Activated CD8-positive, alpha-beta memory T cell treated with anti-CD3 and anti-CD28 coated beads for 48 hours (primary cell): Measurements from ENCODE around the gene SNX11.

Source experiments
- DNase-seq, 3 experiments: peaks; one replicate each; pipeline ENCODE4 v3.0.0-alpha.2; 2020; ENCODE audit warnings: low read depth in 2 of 3, low spot score in 2 of 3

SNX11 gene

DNA sequence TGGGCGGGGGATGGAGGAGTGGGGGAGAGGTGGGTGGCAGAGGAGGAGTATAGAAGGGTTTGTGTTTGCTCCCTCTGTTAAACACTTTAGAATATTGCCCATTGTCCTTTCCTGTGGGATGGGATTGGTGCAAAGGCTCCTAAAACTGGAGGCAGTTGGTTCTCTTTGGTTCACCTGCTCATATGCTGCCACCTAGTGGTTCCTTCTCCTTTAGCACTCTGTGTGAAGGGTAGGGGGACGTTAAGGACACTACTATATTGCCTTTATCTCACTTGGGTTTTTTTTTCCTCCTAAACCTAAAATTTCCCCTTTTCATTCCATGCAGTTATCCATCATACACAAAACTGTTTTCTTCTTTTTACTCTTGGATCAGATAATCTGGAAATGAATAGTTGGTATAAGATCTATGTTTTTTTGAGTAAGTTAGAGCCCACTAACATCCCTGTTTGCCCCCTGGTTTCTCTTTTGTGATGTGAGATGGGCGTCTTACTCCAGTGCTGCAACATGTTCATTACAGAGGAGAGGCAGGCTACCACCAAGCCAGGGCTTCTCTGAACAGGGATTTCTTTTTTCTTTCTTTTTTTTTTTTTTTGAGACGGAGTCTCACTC is 23.8 kb downstream of the SNX11 start:
- no peak for DNase-seq

- no peak for DNase-seq
Observed at GRCh38 chr17:48132385-48132784, 24.8 kb downstream of the SNX11 start.

GRCh38 chr17:48134912-48135480 is 27.4 kb downstream of the SNX11 start:
- DNase-seq = no peak

GRCh38 chr17:48137656-48138055 is 30.1 kb downstream of the SNX11 start:
- DNase-seq = no peak

GRCh38 chr17:48139944-48140343 is 32.4 kb downstream of the SNX11 start:
- DNase-seq = no peak

DNA sequence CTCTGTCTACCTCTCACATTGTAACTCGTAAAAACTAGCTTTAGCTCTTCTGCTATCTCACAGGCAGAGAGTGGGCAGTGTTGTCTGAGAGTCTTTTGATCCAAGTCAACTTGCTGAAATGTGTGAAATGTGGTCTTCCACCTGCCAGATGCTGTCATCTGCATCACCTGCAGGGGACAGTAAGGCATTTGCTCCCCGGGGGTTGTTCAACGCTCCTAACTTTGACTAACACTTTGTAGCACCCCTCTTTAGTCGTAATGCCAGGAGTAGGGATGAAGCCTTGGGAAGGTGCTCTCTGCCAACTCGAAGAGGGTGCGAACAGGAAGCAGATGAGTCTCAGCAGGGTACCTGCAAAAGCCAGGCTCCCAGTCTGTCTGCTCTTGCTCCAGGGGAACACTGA is 36.1 kb downstream of the SNX11 start:
- no peak for DNase-seq

- no peak for DNase-seq
Observed at GRCh38 chr17:48144231-48144630, 36.7 kb downstream of the SNX11 start.

DNA sequence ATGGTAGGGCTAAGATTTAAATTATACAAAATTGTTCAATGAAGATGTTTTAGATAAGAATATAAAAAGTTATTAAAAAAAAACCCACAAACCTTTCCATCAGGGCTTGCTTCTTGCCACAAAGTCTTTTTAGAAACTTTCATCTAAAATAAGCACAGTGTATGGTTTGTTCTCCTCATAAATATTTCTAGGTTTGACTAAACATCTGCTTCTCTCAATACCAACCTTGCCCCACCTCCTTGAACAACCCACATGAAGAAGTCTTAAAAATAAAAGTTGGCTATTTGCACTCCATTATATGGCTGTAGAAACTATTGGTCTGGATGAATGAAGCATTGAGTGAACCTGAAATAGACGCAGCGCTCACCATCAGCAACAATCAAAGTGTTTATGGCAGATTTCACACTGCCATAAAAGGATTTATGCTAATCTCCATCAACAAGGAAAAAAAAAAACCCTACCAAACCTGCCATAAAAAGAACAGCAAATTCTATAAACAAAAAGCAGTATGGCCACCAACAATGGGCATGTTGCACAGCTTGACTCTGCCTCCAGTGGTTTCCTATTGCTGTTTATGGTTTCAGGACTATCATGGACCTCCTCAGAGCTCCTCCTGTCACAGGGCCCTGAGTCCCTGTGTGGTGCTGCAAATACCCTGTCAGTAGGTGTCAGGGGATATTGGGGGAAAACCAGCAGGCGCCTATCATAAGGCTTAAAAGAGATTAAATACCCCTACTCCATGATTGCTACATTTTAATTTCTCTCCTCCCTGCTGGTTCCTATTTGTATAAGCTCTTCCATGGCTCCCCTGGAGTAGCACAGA is 37.6 kb downstream of the SNX11 start:
- DNase-seq = no peak

DNA sequence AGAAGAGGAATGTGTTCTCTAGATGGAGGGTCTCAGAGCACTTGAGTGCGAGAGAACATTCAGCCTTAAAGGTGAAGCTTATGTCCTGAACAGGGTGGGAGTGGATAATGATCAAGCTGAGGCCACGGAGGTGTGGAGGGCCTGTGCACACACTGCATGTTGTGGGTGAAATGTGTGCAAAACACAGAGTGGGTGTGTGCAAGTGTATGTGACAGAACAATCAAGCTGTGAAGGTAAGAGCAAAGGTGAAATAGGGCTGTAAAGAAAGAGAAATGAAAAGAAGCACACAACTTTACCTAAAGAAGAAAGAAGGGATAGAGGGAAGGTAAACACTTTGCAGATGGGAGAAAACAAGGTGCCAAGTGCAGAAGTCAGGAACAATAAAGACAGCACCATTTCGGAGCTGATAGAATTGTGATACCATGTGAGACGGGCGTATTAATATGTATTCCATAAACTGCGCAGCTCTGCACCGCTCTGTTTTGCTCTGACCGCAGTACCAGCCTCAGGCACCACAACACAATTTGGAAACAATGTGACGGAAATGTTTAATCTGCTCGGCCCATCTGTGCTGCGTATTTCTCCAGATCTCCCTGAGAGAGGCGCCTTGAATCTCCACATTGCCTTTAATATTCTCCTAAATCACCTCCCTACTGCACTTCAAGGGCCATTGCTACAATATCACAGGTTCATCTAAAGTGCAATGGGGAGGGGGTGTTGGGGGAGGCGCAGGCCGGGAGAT is 40.6 kb downstream of the SNX11 start:
- DNase-seq = no peak

- no peak for DNase-seq
Observed at GRCh38 chr17:48148854-48149786, 41.6 kb downstream of the SNX11 start.

GRCh38 chr17:48149787-48150463 is 42.4 kb downstream of the SNX11 start:
- no peak for DNase-seq

DNA sequence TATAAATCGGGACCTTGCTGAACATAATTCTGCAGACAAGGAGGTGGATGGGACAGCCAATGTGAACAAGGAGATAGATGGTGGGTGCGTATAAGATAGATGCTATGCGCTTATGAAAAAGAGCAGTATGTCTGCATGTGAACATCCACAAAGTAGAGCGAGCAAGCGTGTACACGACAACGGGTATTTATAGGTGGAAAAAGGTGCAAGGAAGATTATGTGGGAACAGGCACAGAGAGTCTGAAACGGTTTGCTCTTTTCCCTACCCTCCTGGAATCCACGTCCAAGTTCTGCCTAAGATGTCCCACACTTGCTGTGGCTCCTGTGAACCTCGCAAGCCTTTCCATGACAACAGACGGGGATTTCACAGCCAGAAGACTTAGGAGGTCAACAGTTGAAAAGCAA is 43.0 kb downstream of the SNX11 start:
- DNase-seq = no peak

- no peak for DNase-seq
Observed at GRCh38 chr17:48151220-48151619, 43.7 kb downstream of the SNX11 start.

DNA sequence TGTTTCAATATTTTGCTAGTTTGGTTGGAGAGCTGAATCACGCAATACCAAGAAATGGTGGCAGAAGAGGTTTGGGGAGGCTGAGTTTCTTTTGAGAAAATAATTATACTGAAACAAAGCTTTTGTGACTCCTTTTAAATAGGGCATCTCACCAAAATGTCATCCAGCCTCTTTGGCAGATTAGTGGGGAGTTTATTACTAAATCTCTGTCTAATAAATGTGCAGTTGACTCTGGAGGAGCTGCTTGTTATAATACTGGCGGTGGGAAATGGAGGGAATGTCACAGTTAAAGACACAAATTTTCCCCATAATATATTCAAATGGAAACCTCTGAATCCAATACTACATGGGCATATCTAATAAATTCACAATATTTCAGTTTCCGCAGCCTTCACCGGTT is 44.7 kb downstream of the SNX11 start:
- no peak for DNase-seq

- no peak for DNase-seq
Observed at GRCh38 chr17:48153691-48154358, 46.3 kb downstream of the SNX11 start.

DNA sequence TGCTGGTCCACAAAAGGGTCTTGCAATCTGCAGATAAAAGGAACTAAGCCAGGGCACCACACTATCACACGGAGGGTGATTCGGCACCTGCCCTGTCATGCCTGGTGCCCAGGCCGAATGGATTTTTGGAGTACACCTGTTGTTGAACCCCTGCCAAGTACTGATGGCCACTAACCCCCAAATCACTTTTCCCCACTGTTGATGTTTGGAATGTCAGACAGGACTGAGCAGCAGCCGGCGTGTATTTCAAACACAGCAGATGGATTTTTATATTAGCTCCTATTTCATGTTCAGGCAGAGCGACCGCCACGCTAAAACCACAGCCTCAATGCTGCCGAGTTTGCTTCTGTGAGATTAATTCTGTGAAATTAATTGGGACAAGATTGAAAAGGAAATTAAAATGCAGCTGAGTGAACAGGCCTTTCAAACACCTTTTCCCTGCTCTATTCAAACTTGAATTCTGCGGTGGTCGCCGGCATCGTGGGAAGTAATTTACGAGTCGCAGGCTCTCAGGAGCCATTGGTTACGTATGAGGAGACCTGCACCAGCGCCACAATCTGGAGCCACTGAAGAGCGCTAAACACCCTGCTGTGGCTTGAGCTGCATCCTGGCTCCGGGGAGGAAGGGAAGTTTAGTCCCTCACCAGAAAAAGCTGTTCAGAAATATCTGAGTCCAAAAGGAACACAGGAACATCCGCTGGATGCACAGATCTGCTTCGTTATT is 48.5 kb downstream of the SNX11 start:
- DNase-seq = no peak

DNA sequence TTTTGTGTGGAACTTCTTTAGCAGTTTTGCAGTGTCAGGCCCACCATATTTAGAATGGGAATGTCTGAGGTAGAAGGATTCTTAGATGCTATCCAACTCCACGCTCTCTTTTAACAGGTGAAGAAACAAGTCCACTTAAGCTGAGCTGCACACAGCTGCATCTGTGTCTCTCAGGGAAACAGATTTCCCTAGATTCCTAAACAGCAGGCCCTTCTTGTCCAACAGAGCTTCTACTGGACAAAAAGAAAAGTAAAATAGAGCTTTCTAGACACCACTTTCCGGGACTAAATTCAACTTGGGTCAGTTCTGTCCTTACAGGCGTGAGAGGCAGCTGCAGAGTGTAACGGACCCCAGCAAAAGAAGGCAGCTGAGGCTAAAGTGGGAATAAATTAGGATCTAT is 51.7 kb downstream of the SNX11 start:
- no peak for DNase-seq

DNA sequence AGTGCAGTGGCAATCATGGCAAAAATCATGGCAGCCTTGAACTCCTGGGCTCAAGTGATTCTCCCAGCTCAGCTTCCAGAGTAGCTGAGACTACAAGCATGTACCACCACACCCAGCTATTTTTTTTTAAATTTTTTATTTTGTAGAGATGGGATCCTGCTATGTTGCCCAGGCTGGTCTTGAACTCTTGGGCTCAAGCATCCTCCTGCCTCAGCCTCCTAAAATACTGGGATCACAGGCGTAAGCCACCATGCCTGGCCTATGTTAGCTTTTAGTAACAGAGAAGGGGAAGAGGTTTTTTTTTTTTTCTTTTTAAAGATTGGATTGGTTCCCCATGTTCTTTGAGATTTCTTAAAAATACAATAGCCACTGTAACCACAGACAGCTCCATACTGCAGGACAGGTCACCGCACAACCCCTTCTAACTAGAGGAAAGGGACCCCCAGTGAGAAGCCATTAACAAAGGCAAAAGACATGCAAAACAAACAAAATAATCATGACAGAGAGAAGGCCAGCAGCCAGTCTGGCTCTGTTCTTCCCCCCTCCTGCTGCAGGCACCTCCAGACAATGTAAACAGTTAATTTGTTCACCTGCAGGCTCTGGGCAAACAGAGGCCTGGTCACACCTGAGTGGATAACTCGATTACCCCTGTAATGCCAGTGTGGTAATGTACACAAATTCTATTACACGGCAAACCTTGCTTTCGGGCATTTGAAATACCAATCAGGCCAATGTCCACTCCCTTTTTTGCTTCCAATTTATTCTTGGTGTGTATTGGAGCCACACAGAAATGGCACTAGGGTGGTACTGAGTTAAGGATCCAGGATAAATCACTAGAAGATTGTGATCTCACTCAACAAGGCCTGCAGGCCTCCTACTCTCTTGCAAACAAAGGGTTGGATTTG is 52.9 kb downstream of the SNX11 start:
- no peak for DNase-seq
